Stimulated activated CD8-positive, alpha-beta memory T cell treated with anti-CD3 and anti-CD28 coated beads, Interleukin-7, amount 100 ng/mL, for 24 hours (primary cell): ENCODE data around the gene TFE3.
A peak's percentile ranks its signal among the peaks of the same experiment; 100 is the strongest.
"Not testable (repeated sequence)": the region's sequence is repeated elsewhere in the genome, so short reads cannot be mapped to it uniquely, and the experiment has no call there.

Experiments
- DNase-seq: peaks from one replicate; pipeline ENCODE4 v3.0.0-alpha.2; 2020; ENCODE audit warnings: low read depth

TFE3 gene

DNA sequence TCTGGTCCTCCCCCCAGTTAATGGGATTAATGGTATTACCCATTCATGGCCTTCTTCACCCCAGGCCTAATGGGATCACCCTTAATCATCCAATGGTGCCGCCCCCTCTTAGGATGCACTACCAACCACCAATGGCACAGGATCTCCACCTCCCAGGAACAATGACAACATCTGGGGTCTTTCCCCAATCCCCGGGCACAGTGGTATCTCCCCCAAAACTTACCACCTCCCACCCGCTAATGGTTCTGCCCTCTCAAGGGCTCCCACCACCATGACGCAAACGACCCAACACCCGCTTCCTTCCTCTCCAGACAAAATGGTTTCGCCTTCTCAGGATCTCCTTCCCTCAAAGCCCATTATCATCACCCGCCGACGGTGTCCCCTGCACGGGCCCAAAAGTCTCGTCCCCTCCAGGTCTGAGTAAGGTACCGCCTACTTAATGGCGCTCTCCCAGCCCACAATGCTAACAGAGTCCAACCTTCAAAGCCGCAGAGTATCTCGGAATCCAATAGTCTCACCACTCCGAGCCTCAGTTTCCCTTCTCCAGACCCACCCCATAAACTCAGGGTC lies 41.6 kb downstream of the TFE3 start:
- DNase-seq = peak; percentile 17

DNA sequence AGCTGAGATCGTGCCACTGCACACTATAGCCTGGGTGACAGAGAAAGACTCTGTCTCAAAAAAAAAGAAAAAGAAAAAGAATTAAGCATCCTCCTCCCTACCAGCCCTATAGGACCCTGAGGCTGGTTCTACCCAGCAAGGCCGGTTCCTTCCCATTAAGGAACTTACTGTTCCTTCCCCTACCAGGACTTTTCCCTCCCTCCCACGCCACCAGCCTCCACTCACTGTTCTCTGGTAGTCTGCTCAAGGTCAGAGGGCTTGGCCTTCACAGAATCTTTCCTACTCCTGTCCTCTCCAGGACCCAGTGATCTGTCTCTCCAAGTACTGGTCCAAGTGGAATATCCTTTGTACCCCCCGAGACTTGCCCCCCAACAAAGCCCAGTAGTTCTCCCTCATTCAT lies 42.5 kb downstream of the TFE3 start:
- no peak for DNase-seq

- DNase-seq = no peak
Measured at GRCh38 chrX:48999030-48999429, 44.1 kb downstream of the TFE3 start.

- DNase-seq = no peak
Measured at GRCh38 chrX:48998391-48998790, 44.8 kb downstream of the TFE3 start.

DNA sequence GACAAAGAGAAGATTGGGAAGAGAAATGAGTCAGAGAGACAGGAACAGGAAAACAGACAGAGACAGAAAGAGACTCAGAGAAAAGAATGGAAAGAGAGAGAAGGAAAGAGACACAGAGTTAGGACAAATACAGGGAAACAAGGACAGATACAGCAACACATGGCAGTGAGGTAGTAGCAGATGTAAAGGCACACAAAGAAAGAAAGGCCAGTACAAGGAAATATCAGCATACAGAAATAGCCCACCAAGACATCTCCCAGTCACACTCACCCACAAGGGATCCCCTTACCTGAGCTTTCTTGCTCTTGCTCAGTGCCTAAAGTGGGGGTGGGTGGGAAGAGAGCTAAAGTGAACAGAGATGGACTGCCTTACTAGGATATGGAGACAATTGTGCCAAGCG lies 45.3 kb downstream of the TFE3 start:
- DNase-seq = no peak

- DNase-seq = no peak
Measured at GRCh38 chrX:48997455-48997854, 45.7 kb downstream of the TFE3 start.

DNA sequence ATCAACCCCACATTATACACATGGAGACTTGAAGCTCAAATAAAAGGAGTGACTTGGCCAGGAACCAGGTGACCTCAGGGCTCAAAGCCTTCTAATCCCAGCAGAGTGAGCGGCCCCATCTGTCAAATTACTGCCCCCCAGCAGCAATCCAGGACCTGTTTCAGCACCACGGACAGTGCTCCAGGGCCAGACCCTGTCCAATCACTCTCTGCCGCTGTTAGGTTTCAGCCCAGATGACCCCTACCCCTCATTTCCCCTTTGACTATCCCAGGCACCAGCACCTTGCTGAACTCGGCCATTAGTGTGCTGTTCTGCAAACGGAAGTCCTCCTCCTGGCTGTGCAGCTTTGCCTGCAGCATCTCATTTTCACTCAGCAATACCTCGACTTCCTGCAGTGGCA lies 46.2 kb downstream of the TFE3 start:
- no peak for DNase-seq

DNA sequence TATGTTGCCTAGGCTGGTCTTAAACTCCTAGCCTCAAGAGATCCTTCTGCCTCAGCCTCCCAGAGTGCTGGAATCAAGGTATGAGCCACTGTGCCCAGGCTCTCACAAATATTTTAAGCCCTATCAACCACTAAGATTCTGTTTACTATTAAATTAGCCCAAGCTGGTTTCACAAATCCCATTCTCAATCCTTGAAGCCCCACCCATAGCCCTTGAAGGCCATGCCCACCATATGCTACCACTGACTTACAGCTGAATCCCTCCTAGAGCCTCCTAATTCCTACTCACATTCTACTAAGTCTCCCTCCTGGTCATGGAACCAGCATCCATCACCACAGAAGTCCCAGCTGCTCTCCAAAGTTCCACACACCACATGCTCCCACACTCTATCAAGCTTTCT lies 50.8 kb downstream of the TFE3 start:
- DNase-seq = no peak

DNA sequence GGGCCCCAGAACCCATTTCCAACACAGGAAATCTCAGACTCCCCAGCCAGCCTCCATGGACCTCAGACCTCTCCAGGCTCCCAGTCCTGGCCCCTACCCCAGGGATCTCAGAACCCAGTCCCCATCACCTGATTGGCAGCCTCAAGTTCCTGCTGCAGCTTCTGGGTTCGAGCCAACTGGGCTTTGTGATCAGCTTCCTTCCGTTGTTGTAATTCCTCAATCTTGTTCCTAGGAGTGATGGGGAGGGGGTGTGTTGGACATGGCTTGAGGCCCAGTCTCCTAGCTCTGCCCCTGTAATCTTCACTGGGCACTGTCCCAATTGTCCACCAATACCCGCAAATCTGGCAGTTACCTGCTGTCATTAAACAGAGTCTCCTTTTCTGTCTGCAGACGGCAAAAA lies 53.7 kb downstream of the TFE3 start:
- no peak for DNase-seq

GRCh38 chrX:48983896-48984295 lies 59.3 kb downstream of the TFE3 start:
- DNase-seq = no peak

- DNase-seq = no peak
Measured at GRCh38 chrX:48983081-48983480, 60.1 kb downstream of the TFE3 start.

DNA sequence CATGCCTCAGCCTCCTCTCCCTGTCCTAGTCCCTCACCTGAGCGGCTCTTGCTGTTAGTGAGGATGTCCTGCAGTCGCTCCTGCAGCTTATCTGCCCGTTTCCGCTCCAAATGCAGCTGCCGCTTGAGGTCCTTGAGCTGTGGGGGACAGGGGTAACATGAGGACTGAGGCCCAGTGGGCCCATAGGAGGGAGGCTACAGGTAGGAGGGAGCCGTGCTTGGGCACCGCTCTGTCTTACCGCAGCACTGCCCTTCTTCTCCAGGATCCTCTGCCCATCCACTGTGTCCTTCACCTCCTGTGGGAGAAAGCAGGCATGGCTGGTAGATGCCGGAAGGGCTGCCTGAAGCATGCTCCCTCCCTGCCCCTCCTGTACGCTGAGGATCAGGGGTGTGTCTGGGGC lies 62.0 kb downstream of the TFE3 start:
- no peak for DNase-seq

DNA sequence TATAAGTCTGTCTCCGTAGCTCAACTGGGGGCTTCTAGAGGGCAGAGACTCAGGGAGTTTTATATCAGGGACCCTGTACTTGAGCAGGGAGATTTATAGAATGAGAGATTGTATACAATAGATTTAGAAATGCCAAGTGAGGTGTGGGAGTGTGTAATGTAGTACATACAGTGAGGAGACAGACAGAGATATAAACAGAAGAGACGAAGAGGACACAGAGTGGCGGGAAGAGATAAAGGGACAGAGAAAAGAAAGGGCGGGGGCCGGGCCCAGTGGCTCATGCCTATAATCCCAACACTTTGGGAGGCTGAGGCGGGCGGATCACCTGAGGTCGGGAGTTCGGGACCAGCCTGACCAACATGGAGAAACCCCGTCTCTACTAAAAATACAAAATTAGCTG lies 62.8 kb downstream of the TFE3 start:
- not testable (repeated sequence) for DNase-seq
